HepG2 (cell line): ENCODE results near the gene NUBPL. TPM values are rescaled to one million over a fixed set of nuclear protein-coding genes. Genes with fewer than 3 reads are reported as not detected.
A peak's percentile ranks its signal among the peaks of the same experiment; 100 is the strongest.

ENCODE experiments used
- ARHGAP35 ChIP-seq: sonication (generic); formaldehyde crosslinking; IDR thresholded peaks from 2 replicates; pipeline ENCODE4 v1.9.0; 2022; ENCODE audit warnings: mild to moderate bottlenecking, inconsistent platforms, moderate library complexity, missing genetic modification reagents, borderline replicate concordance
- ATM ChIP-seq: fragments of 450-650 bp; IDR thresholded peaks from 2 replicates; pipeline ENCODE4 v1.7.1; 2017; ENCODE audit warnings: mild to moderate bottlenecking, borderline replicate concordance
- CREB1 ChIP-seq, 2 experiments: fragments of 450-650 bp in 1 of 2; IDR thresholded peaks; 2 replicates each; pipeline ENCODE4 v1.6.1; 2016 to 2017; ENCODE audit warnings: control low read depth in 1 of 2, mild to moderate bottlenecking in 1 of 2, missing compliant biosample characterization in 1 of 2, missing genetic modification characterization in 1 of 2
- HOXA9 ChIP-seq: sonication (generic); formaldehyde crosslinking; IDR thresholded peaks from 2 replicates; pipeline ENCODE4 v1.8.1; 2022; ENCODE audit warnings: missing genetic modification reagents, mild to moderate bottlenecking, moderate library complexity, borderline replicate concordance
- MAFF ChIP-seq: IDR thresholded peaks from 2 replicates; pipeline ENCODE4 v1.6.1; 2011; ENCODE audit warnings: low read depth, low read length, improper control_type of control experiment
- PCBP2 ChIP-seq: fragments of 200-400 bp; formaldehyde crosslinking; optimal IDR thresholded peaks from 2 replicates; pipeline ENCODE3; 2018; ENCODE audit warnings: low read length, low read depth; ENCODE audit not compliant: poor library complexity, severe bottlenecking
- RFXAP ChIP-seq: sonication (generic); formaldehyde crosslinking; IDR thresholded peaks from 2 replicates; pipeline ENCODE4 v1.4.0; 2020; ENCODE audit warnings: missing genetic modification reagents, borderline replicate concordance
- TCF7L2 ChIP-seq: IDR thresholded peaks from 2 replicates; pipeline ENCODE4 v1.6.1; 2011; ENCODE audit warnings: mild to moderate bottlenecking, low read depth, low read length, moderate library complexity
- TFE3 ChIP-seq: IDR thresholded peaks from 2 replicates; pipeline ENCODE4 v1.6.1; 2016
- THAP7 ChIP-seq: sonication (generic); formaldehyde crosslinking; IDR thresholded peaks from 2 replicates; pipeline ENCODE4 v1.8.1; 2023; ENCODE audit warnings: mild to moderate bottlenecking, missing genetic modification reagents
- WIZ ChIP-seq: sonication (generic); formaldehyde crosslinking; IDR thresholded peaks from 2 replicates; pipeline ENCODE4 v1.5.1; 2020; ENCODE audit warnings: mild to moderate bottlenecking, missing genetic modification reagents
- XBP1 ChIP-seq: sonication (generic); formaldehyde crosslinking; IDR thresholded peaks from 2 replicates; pipeline ENCODE4 v1.5.0; 2020; ENCODE audit warnings: missing genetic modification reagents
- ZBTB20 ChIP-seq: sonication (generic); formaldehyde crosslinking; IDR thresholded peaks from 2 replicates; pipeline ENCODE4 v1.8.1; 2023; ENCODE audit warnings: missing genetic modification reagents, low read depth, mild to moderate bottlenecking, borderline replicate concordance
- ZNF224 ChIP-seq: sonication (generic); formaldehyde crosslinking; IDR thresholded peaks from 2 replicates; pipeline ENCODE4 v1.5.0; 2020; ENCODE audit warnings: mild to moderate bottlenecking, missing genetic modification reagents
- ZNF607 ChIP-seq: sonication (generic); formaldehyde crosslinking; IDR thresholded peaks from 2 replicates; pipeline ENCODE4 v1.5.1; 2020; ENCODE audit warnings: missing genetic modification reagents, mild to moderate bottlenecking, borderline replicate concordance
- ZNF646 ChIP-seq: sonication (generic); formaldehyde crosslinking; IDR thresholded peaks from 2 replicates; pipeline ENCODE4 v1.9.0; 2021; ENCODE audit warnings: mild to moderate bottlenecking, missing genetic modification reagents
- ZNF740 ChIP-seq: sonication (generic); formaldehyde crosslinking; IDR thresholded peaks from 2 replicates; pipeline ENCODE4 v1.4.0; 2020; ENCODE audit warnings: missing genetic modification reagents
- polyA plus RNA-seq, 8 experiments: library from polyadenylated mRNA; depleted of rRNA in 3 of 8; stranded (reverse) in 7 of 8; unstranded in 1 of 8; fragments of >200 nt; fragmentation: Illumina TruSeq in 4 of 8; extraction: Trizol in 4 of 8; gene quantifications; 2 replicates each; pipeline versions ENCODE4 v1.2.1 to v1.2.3, GENCODE V29; 2011 to 2016; ENCODE audit warnings: low read depth in 4 of 8, missing spikeins in 1 of 8, mixed read lengths in 1 of 8; ENCODE audit not compliant: insufficient read depth in 1 of 8
- total RNA-seq, 5 experiments: library from RNA; depleted of rRNA; stranded (reverse); fragments of >200 nt; fragmentation: Illumina TruSeq; extraction: Trizol; gene quantifications; 2 replicates each; pipeline ENCODE4 v1.2.3, GENCODE V29; 2016; ENCODE audit warnings: low read depth in 1 of 5
- TF ChIP-seq, protein P1 (sequence below): sonication (generic); formaldehyde crosslinking; IDR thresholded peaks from 2 replicates; pipeline ENCODE4 v1.8.1; 2023; ENCODE audit warnings: missing genetic modification reagents, inconsistent platforms, borderline replicate concordance

NUBPL gene
- total and polyA plus RNA-seq, 2 of the 13 experiments (the other 11 are each of a cell fraction or from before 2014, with no cell fraction given): 21.3 to 44.1 TPM

GRCh38 chr14:31717294-31718085 is 156.3 kb downstream of the NUBPL start (continued):
- TF ChIP-seq RFXAP (no peak), CREB1 (IDR thresholded peaks at IDR 0.05) (no peak), CREB1 (CRISPR knock-in tag; IDR thresholded peaks at IDR 0.05) (peak; percentile 68; the same call in 1 of the 2 replicates), THAP7 (CRISPR knock-in tag) (no peak), PCBP2 (no peak), ZBTB20 (CRISPR knock-in tag) (no peak), ATM (no peak), ARHGAP35 (CRISPR knock-in tag) (no peak), ZNF646 (CRISPR knock-in tag) (no peak), TCF7L2 (no peak), TFE3 (CRISPR knock-in tag) (peak; percentile 93), MAFF (peak; percentile 47; the same call in 1 of the 2 replicates), ZNF224 (CRISPR knock-in tag) (no peak), WIZ (CRISPR knock-in tag) (peak; percentile 80; the same call in 1 of the 2 replicates), ZNF607 (CRISPR knock-in tag) (0 out of 2 replicates have a peak, but pooled peaks have one; percentile 37), ZNF740 (CRISPR knock-in tag) (no peak), XBP1 (CRISPR knock-in tag) (no peak), HOXA9 (CRISPR knock-in tag) (no peak)
- TF ChIP-seq, protein P1, sequence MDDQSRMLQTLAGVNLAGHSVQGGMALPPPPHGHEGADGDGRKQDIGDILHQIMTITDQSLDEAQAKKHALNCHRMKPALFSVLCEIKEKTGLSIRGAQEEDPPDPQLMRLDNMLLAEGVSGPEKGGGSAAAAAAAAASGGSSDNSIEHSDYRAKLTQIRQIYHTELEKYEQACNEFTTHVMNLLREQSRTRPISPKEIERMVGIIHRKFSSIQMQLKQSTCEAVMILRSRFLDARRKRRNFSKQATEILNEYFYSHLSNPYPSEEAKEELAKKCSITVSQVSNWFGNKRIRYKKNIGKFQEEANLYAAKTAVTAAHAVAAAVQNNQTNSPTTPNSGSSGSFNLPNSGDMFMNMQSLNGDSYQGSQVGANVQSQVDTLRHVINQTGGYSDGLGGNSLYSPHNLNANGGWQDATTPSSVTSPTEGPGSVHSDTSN (CRISPR knock-in tag): no peak
